OCI-LY1 (cell line): ENCODE results near the gene TRAPPC3L.

Experiments used
- H2AFZ ChIP-seq: fragments of 200-600 bp; sonication (generic), shearing (Covaris generic); 2 replicates; pipeline ENCODE4 v1.6.0; 2014; ENCODE audit warnings: antibody characterized with exemption, mild to moderate bottlenecking, low read length
- H3F3A ChIP-seq: fragments of 200-600 bp; sonication (generic), shearing (Covaris generic); 2 replicates; pipeline ENCODE4 v1.6.0; 2014; ENCODE audit warnings: mild to moderate bottlenecking, antibody characterized with exemption, low read length, moderate library complexity; ENCODE audit not compliant: insufficient read depth
- H3K27ac ChIP-seq: fragments of 200-600 bp; sonication (generic); 2 replicates; pipeline ENCODE4 v1.5.1; 2014; ENCODE audit warnings: low read length, mixed run types, mild to moderate bottlenecking, low read depth; ENCODE audit not compliant: poor library complexity, severe bottlenecking
- H3K27me3 ChIP-seq: fragments of 200-600 bp; sonication (generic); 2 replicates; pipeline ENCODE4 v1.6.0; 2014; ENCODE audit warnings: antibody characterized with exemption, mild to moderate bottlenecking, low read length, moderate library complexity; ENCODE audit not compliant: insufficient read depth
- H3K36me3 ChIP-seq: fragments of 200-600 bp; sonication (generic); 2 replicates; pipeline ENCODE4 v1.6.1; 2014; ENCODE audit warnings: mild to moderate bottlenecking, antibody characterized with exemption, low read length, moderate library complexity, mixed read lengths; ENCODE audit not compliant: insufficient read depth
- H3K4me1 ChIP-seq: fragments of 200-600 bp; sonication (generic); 2 replicates; pipeline ENCODE4 v1.5.1; 2014; ENCODE audit warnings: mild to moderate bottlenecking, low read length, moderate library complexity; ENCODE audit not compliant: insufficient read depth, severe bottlenecking
- H3K4me2 ChIP-seq: fragments of 200-600 bp; sonication (generic), shearing (Covaris generic); 2 replicates; pipeline ENCODE4 v1.6.1; 2014; ENCODE audit warnings: low read length
- H3K4me3 ChIP-seq: fragments of 200-600 bp; sonication (generic); 2 replicates; pipeline ENCODE4 v1.5.1; 2014; ENCODE audit warnings: low read length, low read depth, mild to moderate bottlenecking, mixed read lengths; ENCODE audit not compliant: poor library complexity, severe bottlenecking
- H3K79me2 ChIP-seq: fragments of 200-600 bp; shearing (Covaris generic); 2 replicates; pipeline ENCODE4 v1.6.1; 2016; ENCODE audit warnings: mixed run types, low read length, mixed read lengths; ENCODE audit not compliant: insufficient read depth
- H3K9ac ChIP-seq: fragments of 200-600 bp; sonication (generic), shearing (Covaris generic); 2 replicates; pipeline ENCODE4 v1.6.1; 2014; ENCODE audit warnings: mild to moderate bottlenecking, low read length, mixed read lengths
- H3K9me2 ChIP-seq: fragments of 200-600 bp; sonication (generic), shearing (Covaris generic); 2 replicates; pipeline ENCODE4 v1.6.1; 2014; ENCODE audit warnings: low read depth, mild to moderate bottlenecking, low read length, mixed read lengths
- H3K9me3 ChIP-seq: fragments of 200-600 bp; shearing (Covaris generic); 2 replicates; pipeline ENCODE4 v1.6.1; 2014; ENCODE audit warnings: low read length, mixed read lengths
- H4K20me1 ChIP-seq: fragments of 200-600 bp; sonication (generic), shearing (Covaris generic); 2 replicates; pipeline ENCODE4 v1.6.0; 2016; ENCODE audit warnings: mild to moderate bottlenecking, low read length; ENCODE audit not compliant: insufficient read depth
- CTCF ChIP-seq: fragments of 200-600 bp; sonication (generic), shearing (Covaris generic); IDR thresholded peaks from 2 replicates; pipeline ENCODE4 v1.5.1; 2017; ENCODE audit warnings: mild to moderate bottlenecking, antibody characterized with exemption, low read length, moderate library complexity, mixed read lengths
- EZH2 ChIP-seq: fragments of 200-600 bp; sonication (generic), shearing (Covaris generic); IDR thresholded peaks from 2 replicates; pipeline ENCODE4 v1.8.0; 2017; ENCODE audit warnings: borderline replicate concordance, mixed run types, mild to moderate bottlenecking, antibody characterized with exemption, low read length, moderate library complexity, mixed read lengths

The TRAPPC3L gene

GRCh38 chr6:116578335-116578734 is 32.9 kb upstream of the TRAPPC3L start:
- Histone ChIP-seq H3K9me2 (no peaks in the 10 kb centered on the region), H3K4me1 (peaks cover 4% of the 10 kb centered on the region), H3K9ac (no peak overlapping the region), H3K36me3 (peaks cover 55% of the 10 kb centered on the region), H3K9me3 (no peaks in the 10 kb centered on the region), H3K27ac (no peak overlapping the region), H3K4me2 (no peak overlapping the region), H4K20me1 (0 out of 2 replicates have a peak, but pooled peaks cover 2% of the 10 kb centered on the region), H3K27me3 (no peaks in the 10 kb centered on the region), H3K4me3 (no peak overlapping the region), H3F3A (no peaks in the 10 kb centered on the region; the same call in 1 of the 2 replicates), H2AFZ (no peak overlapping the region), H3K79me2 (peaks cover 17% of the 10 kb centered on the region)
- no peak for TF ChIP-seq CTCF

- TF ChIP-seq CTCF (no peak), EZH2 (no peak)
- peaks cover 12% of the 10 kb centered on the region for H3K4me1 ChIP-seq
- no peaks in the 10 kb centered on the region for H3K27me3 ChIP-seq
- no peak overlapping the region for H3K9ac ChIP-seq
- H3K79me2 ChIP-seq = peaks cover 25% of the 10 kb centered on the region
- H3F3A ChIP-seq = no peaks in the 10 kb centered on the region
- H4K20me1 ChIP-seq = 0 out of 2 replicates have a peak, but pooled peaks cover 2% of the 10 kb centered on the region
- no peaks in the 10 kb centered on the region for H3K9me3 ChIP-seq
- H3K9me2 ChIP-seq = no peaks in the 10 kb centered on the region
- H3K36me3 ChIP-seq = peaks cover 55% of the 10 kb centered on the region
- H2AFZ ChIP-seq = no peak overlapping the region
- no peak overlapping the region for H3K4me3 ChIP-seq
- H3K27ac ChIP-seq = no peak overlapping the region
- H3K4me2 ChIP-seq = no peak overlapping the region
Measured at GRCh38 chr6:116577486-116577885, 32.0 kb upstream of the TRAPPC3L start.

- TF ChIP-seq CTCF (no peak), EZH2 (no peak)
- Histone ChIP-seq H3F3A (no peaks in the 10 kb centered on the region), H3K27me3 (no peaks in the 10 kb centered on the region), H2AFZ (no peak overlapping the region), H3K4me1 (peaks cover 18% of the 10 kb centered on the region), H3K4me3 (no peak overlapping the region), H3K36me3 (peaks cover 44% of the 10 kb centered on the region), H3K9ac (no peak overlapping the region), H4K20me1 (no peaks in the 10 kb centered on the region), H3K79me2 (peaks cover 35% of the 10 kb centered on the region), H3K9me3 (no peaks in the 10 kb centered on the region), H3K27ac (no peak overlapping the region), H3K4me2 (no peak overlapping the region), H3K9me2 (no peaks in the 10 kb centered on the region)
Measured at GRCh38 chr6:116575227-116575626, 29.7 kb upstream of the TRAPPC3L start.
